Esophagus (tissue), 2 donors: ENCODE measurements around the gene BLID. TPM values are rescaled to one million over a fixed set of nuclear protein-coding genes. Genes with fewer than 3 reads are reported as not detected.

Experiments used
- H3K27ac ChIP-seq, 2 donors: one replicate each; pipeline ENCODE4 v1.5.1; 2013; ENCODE audit warnings: low read depth in 2 of 2, mild to moderate bottlenecking in 2 of 2, inconsistent platforms in 1 of 2, low read length in 1 of 2, moderate library complexity in 1 of 2
- H3K27me3 ChIP-seq, 2 donors: one replicate each; pipeline ENCODE4 v1.6.1; 2013; ENCODE audit warnings: low read length in 2 of 2, control low read depth in 1 of 2, mild to moderate bottlenecking in 1 of 2; ENCODE audit not compliant: insufficient read depth in 2 of 2, control insufficient read depth in 1 of 2
- H3K36me3 ChIP-seq, 2 donors: one replicate each; pipeline ENCODE4 v1.6.1; 2013; ENCODE audit warnings: low read length in 1 of 2; ENCODE audit not compliant: control insufficient read depth in 2 of 2, insufficient read depth in 2 of 2
- H3K4me1 ChIP-seq, 2 donors: one replicate each; pipeline ENCODE4 v1.6.1; 2013; ENCODE audit warnings: low read length in 1 of 2; ENCODE audit not compliant: control insufficient read depth in 2 of 2, insufficient read depth in 2 of 2
- H3K4me3 ChIP-seq, 2 donors: one replicate each; pipeline ENCODE4 v1.5.1; 2013; ENCODE audit warnings: low read length in 2 of 2, mild to moderate bottlenecking in 2 of 2, low read depth in 1 of 2, moderate library complexity in 1 of 2
- H3K9me3 ChIP-seq, 2 donors: one replicate each; pipeline ENCODE4 v1.6.1; 2013; ENCODE audit warnings: mild to moderate bottlenecking in 2 of 2, low read depth in 1 of 2, low read length in 1 of 2, moderate library complexity in 1 of 2; ENCODE audit not compliant: control insufficient read depth in 2 of 2, insufficient read depth in 1 of 2
- WGBS, 2 donors: extraction: QIAGEN DNeasy Blood & Tissue Kit; methylation state at CpG; one replicate each; pipeline ENCODE4 v1.1.7; 2013; 5-methylcytosine and 5-hydroxymethylcytosine counted together
- polyA plus RNA-seq, 2 donors: library from polyadenylated mRNA; stranded (reverse); fragments of 200-250 nt; gene quantifications; one replicate each; pipeline ENCODE4 v1.2.3, GENCODE V29; 2013
- donor health status: healthy with polysubstance abuse.
- donor health status: Bipolar disorder and iron deficiency.

Gene BLID
- polyA plus RNA-seq, 2 donors: not detected

DNA sequence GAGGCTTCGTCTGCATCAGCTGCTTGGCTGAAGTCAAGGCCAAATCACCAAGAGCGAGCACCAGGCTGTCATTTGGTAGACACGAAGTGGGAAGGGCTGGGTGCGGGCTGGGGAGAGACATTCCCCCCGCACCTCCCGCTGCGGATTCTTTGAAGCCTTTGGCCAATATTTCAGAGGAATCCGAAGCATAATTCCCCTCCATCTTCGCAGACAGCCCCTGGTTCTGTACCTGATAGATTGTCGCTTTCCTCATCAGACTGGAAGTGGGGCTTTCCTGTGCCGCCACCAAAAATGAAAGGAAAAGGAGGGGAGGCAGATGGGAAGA lies 15.3 kb downstream of the BLID start:
- no peaks in the 10 kb centered on the region for H3K4me1 ChIP-seq
- peak overlapping the region; percentile 25 to 71 for H3K4me3 ChIP-seq
- H3K9me3 ChIP-seq: no peaks in the 10 kb centered on the region
- peak overlapping the region; percentile 57 to 70 for H3K27ac ChIP-seq
- WGBS, 2 donors: 19 to 34% methylated on average over 11 of the region's 11 CpGs
- peaks cover 0 to 2% of the 10 kb centered on the region in 2 donors for H3K27me3 ChIP-seq
- H3K36me3 ChIP-seq: no peaks in the 10 kb centered on the region

DNA sequence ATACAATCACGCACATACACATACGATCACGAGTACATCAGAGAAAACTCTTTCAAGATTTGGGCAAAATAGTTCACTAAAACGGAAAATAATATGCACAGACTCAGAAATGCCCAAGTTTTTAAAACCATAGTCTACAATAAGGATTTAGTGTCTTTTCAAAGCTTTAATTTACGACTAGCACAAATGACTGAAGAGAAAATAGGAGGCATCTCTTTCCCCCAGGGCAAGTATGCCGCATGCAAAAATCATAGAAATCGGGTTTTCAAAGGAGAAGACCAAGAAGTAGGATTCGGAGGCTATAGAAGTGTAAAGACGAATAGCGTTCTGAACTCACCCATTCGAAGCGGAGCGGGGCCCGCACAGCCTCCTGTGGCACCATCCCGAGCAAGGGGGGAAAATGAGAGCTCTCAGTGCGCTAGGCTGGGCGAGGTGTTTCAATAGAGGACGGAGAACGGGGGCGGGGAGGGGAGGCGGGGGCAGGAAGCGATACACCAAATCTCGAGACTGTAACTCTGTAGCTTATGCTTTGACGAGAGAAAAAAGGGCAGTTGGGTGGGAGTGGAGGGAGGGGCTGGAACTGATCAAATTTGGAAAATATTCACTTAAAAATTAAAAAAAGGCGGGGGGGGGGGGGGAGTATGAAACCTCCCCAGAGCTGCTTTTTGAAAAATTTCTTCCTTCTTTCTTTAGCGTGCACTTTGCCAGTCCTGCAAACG lies 15.8 kb downstream of the BLID start:
- H3K4me3 ChIP-seq: peak overlapping the region; percentile 28 to 71
- H3K9me3 ChIP-seq: no peaks in the 10 kb centered on the region
- peaks cover 0 to 2% of the 10 kb centered on the region in 2 donors for H3K27me3 ChIP-seq
- no peaks in the 10 kb centered on the region for H3K36me3 ChIP-seq
- H3K27ac ChIP-seq: peak overlapping the region; percentile 57 to 70
- 15 to 32% methylated on average over 27 of the region's 27 CpGs for WGBS, 2 donors
- no peaks in the 10 kb centered on the region for H3K4me1 ChIP-seq

DNA sequence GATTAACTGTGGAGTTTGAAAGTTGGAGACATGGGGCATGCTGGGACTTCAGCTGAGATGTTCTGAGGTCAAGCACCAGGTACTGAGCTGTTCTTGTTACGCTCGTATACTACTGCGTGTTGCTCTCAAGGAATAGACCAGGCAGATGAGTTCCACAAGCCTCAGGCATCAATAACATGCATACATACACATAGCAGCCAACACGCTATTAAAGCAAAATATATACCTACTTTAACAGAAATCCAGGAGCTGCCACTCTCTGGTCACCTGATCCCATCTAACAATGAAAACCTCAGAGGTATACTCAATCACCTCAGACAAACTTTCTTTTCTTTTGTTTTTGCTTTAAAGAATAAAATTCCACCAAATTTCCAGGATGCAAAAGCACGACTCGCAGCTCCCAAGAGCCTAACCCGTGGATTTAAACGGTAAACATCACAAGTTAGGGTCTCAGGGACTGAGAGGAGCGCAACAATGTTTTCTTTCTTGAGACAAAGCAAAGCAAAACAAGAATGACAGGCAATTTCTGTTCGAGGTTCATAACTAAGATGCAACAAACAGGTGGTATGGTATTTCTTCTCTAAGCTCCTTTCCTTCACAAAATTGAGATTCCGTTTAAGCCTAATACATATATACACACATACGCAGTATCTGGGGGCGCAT lies 16.5 kb downstream of the BLID start:
- Histone ChIP-seq H3K9me3 (no peaks in the 10 kb centered on the region), H3K4me3 (peak overlapping the region; percentile 4 to 71), H3K4me1 (no peaks in the 10 kb centered on the region), H3K36me3 (no peaks in the 10 kb centered on the region), H3K27ac (peak overlapping the region; percentile 60 to 68), H3K27me3 (peaks cover 0 to 2% of the 10 kb centered on the region in 2 donors)
- WGBS, 2 donors: 44 to 48% methylated on average over 13 of the region's 13 CpGs

DNA sequence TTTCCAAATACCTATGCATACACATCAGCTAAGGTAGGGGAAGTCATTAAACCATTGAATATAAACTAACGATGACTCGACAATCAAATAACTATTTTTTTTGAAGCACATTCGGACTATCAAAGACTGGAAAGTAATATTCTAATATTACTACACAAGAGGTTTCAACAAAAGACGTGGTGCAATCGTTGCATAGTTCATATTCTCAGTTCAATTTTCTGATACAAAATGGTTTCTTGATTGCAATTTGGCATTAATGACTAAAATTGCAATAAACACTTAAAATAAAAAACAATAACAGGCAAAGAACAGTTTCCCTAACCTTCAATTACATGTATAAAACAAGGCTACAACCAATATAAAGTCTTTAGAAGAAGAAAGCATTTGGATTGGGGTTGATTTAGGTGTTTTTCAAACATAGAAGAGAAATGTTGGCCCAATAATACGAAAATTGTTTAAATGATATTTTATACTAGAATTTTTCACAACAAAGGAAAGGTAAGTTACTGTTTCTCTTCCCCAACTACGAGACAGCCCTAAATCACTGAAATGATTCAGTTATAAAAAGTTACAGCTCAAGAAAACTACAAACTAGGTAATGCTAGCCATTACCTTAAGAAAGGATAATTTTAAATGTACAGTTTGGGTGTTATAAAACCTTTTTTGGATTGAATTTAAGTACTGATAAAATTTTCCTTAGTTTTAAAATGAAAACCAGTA lies 17.6 kb downstream of the BLID start:
- peak overlapping the region in 1 of 2 donors; percentile 46 for H3K4me3 ChIP-seq

DNA sequence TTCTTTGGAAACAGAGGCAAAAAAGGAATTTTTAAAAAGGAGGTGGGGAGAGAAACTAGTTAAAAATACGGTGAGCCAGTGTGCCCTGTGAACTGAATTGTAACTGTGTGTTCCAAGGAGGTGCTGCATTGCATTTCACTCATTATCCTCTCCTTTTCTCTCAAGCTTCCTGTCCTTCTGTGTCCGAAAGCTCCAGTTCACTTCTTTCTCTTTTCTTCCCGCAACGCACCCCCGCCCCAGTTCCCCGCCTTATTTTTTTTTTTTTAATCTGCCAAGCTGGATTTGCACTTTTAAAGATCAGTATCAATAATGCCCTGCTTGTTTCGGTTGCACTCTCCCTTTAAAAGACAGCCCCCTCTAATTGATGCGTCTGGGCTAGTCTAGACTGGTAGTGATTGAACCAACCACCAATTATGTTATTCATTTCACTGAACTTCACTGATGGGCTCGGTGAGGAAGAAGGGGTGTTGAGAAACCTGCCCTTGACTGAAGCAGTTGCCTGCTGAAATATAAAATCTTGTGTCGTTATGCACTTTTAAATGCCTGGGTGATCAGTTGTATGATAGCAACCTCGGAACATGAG lies 18.5 kb downstream of the BLID start:
- peak overlapping the region; percentile 9 to 46 for H3K4me3 ChIP-seq
- 29 to 39% methylated on average over 11 of the region's 11 CpGs for WGBS, 2 donors
- peak overlapping the region; percentile 54 to 59 for H3K27ac ChIP-seq
- no peaks in the 10 kb centered on the region for H3K4me1 ChIP-seq
- H3K27me3 ChIP-seq: peaks cover 0 to 2% of the 10 kb centered on the region in 2 donors
- H3K36me3 ChIP-seq: no peaks in the 10 kb centered on the region
- no peaks in the 10 kb centered on the region for H3K9me3 ChIP-seq

More for the DNA sequence above, 17.6 kb downstream of the BLID start:
- Histone ChIP-seq H3K9me3 (no peaks in the 10 kb centered on the region), H3K27me3 (peaks cover 0 to 2% of the 10 kb centered on the region in 2 donors), H3K4me1 (no peaks in the 10 kb centered on the region), H3K27ac (no peak overlapping the region), H3K36me3 (no peaks in the 10 kb centered on the region)
- WGBS, 2 donors: 48 to 56% methylated on average over 7 of the region's 7 CpGs

DNA sequence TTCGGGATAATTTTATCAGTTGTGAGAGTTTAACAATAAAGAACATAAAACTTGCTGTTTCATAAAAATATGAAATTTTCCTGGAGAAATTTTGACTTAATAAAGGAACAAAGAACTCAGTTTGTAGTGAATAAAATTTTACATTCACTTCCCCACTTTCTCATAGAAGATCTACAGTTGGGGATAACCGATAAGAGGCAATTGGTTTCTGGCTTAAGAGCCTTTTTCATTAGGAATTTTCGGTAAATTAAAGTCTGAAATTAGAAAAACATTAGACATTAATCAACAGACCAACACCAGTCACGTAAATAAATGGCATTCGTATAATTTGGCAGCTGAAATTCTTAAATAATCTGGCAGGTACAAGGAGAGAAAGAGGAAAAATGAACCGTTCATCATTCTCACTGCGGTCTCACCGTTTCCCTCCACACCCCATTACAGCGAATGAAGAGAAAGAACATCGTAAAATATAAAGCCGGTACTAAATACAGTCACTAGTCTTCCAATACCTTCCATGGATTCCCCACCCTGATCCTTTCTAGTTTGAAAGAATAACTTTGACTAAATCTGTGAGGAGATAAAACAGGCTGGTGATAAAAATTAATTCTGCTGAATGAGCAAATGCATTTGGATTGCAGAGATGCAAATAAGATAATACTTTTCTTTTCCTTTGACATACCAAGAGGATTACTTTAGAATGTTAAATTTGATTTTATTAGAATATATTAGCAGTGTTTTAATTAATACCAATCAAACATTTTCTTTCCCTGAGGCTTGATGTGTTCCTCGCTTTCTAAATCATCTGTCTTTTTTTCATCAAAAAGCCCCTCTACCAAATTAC lies 19.5 kb downstream of the BLID start:
- Histone ChIP-seq H3K4me3 (peak overlapping the region in 1 of 2 donors; percentile 7), H3K36me3 (no peaks in the 10 kb centered on the region), H3K27me3 (no peaks in the 10 kb centered on the region), H3K27ac (no peak overlapping the region), H3K4me1 (no peaks in the 10 kb centered on the region), H3K9me3 (no peaks in the 10 kb centered on the region)
- WGBS, 2 donors: 74 to 76% methylated on average over 12 of the region's 12 CpGs

DNA sequence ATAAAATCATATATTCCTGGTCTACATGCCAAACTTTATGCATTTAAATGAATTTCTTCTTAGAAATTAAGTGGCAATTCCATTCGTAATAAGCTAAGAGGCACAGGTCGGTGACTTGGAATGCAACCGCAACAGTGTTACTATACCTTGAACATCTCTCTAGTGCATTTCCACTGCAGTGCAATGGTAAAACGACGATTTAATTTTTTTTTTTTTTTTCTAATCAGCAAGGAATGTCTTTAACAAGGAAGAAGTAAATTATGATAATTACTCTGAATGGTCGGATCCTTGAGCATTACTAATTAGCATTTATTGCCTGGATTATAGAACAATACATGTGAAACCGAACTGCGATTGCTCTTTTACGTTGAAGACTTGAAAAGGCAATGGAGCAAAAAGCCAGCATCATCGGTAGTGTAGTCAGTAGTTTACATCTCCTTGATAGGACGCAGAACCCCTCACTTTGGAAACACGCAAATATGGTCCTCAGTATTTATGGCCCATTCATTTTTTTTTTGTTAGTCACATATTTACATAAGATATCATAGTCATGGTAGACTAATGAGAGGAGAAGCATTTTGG lies 20.2 kb downstream of the BLID start:
- Histone ChIP-seq H3K4me3 (no peak overlapping the region), H3K27ac (no peak overlapping the region)
- whole genome bisulfite sequencing, 2 donors: 82% methylated on average over 12 of the region's 12 CpGs

DNA sequence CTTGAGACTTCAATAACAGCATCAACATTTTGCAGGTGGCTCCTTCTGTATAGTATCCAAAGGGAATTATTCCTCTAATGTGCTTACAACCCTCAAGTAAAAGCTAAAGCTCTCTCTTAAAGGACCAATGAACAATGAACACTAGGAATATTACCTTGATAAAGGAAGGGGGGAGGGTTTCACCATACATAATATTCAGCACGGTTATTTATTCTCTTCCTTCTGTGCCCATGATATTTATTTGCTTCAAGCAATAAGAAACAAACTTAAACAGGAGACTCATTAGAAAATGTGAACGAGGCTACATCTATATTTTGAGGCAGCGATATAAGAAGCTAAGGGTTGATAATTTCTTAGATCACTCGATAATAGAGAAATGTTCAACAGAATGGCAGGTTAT lies 21.2 kb downstream of the BLID start:
- 83 to 88% methylated on average over 4 of the region's 4 CpGs for WGBS, 2 donors
- H3K4me1 ChIP-seq: no peaks in the 10 kb centered on the region
- H3K27ac ChIP-seq: no peak overlapping the region
- no peak overlapping the region for H3K4me3 ChIP-seq
- no peaks in the 10 kb centered on the region for H3K9me3 ChIP-seq
- no peaks in the 10 kb centered on the region for H3K27me3 ChIP-seq
- H3K36me3 ChIP-seq: no peaks in the 10 kb centered on the region

More for the DNA sequence above, 20.2 kb downstream of the BLID start:
- Histone ChIP-seq H3K36me3 (no peaks in the 10 kb centered on the region), H3K27me3 (no peaks in the 10 kb centered on the region), H3K9me3 (no peaks in the 10 kb centered on the region), H3K4me1 (no peaks in the 10 kb centered on the region)
